Calu3 (cell line): ENCODE data around the gene ITGB3BP. TPM values are rescaled to one million over a fixed set of nuclear protein-coding genes. Genes with fewer than 3 reads are reported as not detected.

Source experiments
- BruUV-seq: library from RNA; stranded (reverse); fragments of 400-500 nt; replicated peaks from 2 replicates; lab custom pipeline; 2021; lab: Mats Ljungman, UMichigan
- CTCF ChIA-PET: fragments of 300-600 bp; sonication (Branson Sonifier 250); formaldehyde crosslinking; loops from one replicate; lab custom pipeline; 2022; ENCODE audit warnings: antibody characterized with exemption; lab: Charles Lee
- DNase-seq: peaks from one replicate; pipeline ENCODE4 v3.0.0; 2022
- H3K27ac Mint-ChIP-seq: one replicate; pipeline ENCODE4 v1.8.0; 2022; ENCODE audit warnings: mixed read lengths; ENCODE audit not compliant: unreplicated experiment
- H3K27me3 Mint-ChIP-seq: one replicate; pipeline ENCODE4 v1.8.0; 2022; ENCODE audit warnings: mixed read lengths; ENCODE audit not compliant: unreplicated experiment
- H3K36me3 Mint-ChIP-seq: one replicate; pipeline ENCODE4 v1.8.0; 2022; ENCODE audit warnings: mild to moderate bottlenecking, moderate library complexity, mixed read lengths; ENCODE audit not compliant: insufficient read depth, unreplicated experiment
- H3K4me1 Mint-ChIP-seq: one replicate; pipeline ENCODE4 v1.8.0; 2022; ENCODE audit warnings: mild to moderate bottlenecking, low read depth, mixed read lengths; ENCODE audit not compliant: unreplicated experiment
- H3K4me3 Mint-ChIP-seq: one replicate; pipeline ENCODE4 v1.8.0; 2022; ENCODE audit warnings: mild to moderate bottlenecking, low read depth, moderate library complexity, mixed read lengths; ENCODE audit not compliant: unreplicated experiment
- H3K9me3 Mint-ChIP-seq: one replicate; pipeline ENCODE4 v1.8.0; 2022; ENCODE audit warnings: low read depth, mixed read lengths; ENCODE audit not compliant: unreplicated experiment
- intact Hi-C: fragments of 100-400 bp; cut with micrococcal nuclease; formaldehyde crosslinking; loops from one replicate; pipeline ENCODE4 v1.10.0; 2022; ENCODE audit not compliant: unreplicated experiment
- total RNA-seq: library from RNA; stranded (reverse); gene quantifications from 2 replicates; pipeline ENCODE4 v1.2.3, GENCODE V29; 2022
- TF ChIP-seq, protein P1 (sequence below): fragments of 200-600 bp; IDR thresholded peaks from one replicate; pipeline ENCODE4 v1.8.0; 2022; ENCODE audit warnings: antibody characterized with exemption; ENCODE audit not compliant: unreplicated experiment

Gene ITGB3BP
- total RNA-seq, 1 experiment from 2014 or later, result 52.1 TPM

GRCh38 chr1:63453232-63453631 is 69.8 kb downstream of the ITGB3BP start:
- CTCF ChIA-PET, result no interaction called here
- DNase-seq, result no peak
- no TSS peak for BruUV-seq
- Mint-ChIP-seq H3K9me3 (no peaks in the 10 kb centered on the region), H3K4me3 (no peak overlapping the region), H3K27ac (no peak overlapping the region), H3K27me3 (no peaks in the 10 kb centered on the region), H3K4me1 (no peaks in the 10 kb centered on the region), H3K36me3 (no peaks in the 10 kb centered on the region)
- intact Hi-C loops, result no loop called here
- TF ChIP-seq, protein P1, sequence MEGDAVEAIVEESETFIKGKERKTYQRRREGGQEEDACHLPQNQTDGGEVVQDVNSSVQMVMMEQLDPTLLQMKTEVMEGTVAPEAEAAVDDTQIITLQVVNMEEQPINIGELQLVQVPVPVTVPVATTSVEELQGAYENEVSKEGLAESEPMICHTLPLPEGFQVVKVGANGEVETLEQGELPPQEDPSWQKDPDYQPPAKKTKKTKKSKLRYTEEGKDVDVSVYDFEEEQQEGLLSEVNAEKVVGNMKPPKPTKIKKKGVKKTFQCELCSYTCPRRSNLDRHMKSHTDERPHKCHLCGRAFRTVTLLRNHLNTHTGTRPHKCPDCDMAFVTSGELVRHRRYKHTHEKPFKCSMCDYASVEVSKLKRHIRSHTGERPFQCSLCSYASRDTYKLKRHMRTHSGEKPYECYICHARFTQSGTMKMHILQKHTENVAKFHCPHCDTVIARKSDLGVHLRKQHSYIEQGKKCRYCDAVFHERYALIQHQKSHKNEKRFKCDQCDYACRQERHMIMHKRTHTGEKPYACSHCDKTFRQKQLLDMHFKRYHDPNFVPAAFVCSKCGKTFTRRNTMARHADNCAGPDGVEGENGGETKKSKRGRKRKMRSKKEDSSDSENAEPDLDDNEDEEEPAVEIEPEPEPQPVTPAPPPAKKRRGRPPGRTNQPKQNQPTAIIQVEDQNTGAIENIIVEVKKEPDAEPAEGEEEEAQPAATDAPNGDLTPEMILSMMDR, result no peak

- intact Hi-C loops, result no loop called here
- no peak for DNase-seq
- H3K4me3 Mint-ChIP-seq, result no peak overlapping the region
- CTCF ChIA-PET, result no interaction called here
- H3K9me3 Mint-ChIP-seq, result no peaks in the 10 kb centered on the region
- no peak overlapping the region for H3K27ac Mint-ChIP-seq
- TF ChIP-seq, protein P1, result no peak
- no peaks in the 10 kb centered on the region for H3K4me1 Mint-ChIP-seq
- H3K36me3 Mint-ChIP-seq, result no peaks in the 10 kb centered on the region
- BruUV-seq, result no TSS peak
- H3K27me3 Mint-ChIP-seq, result no peaks in the 10 kb centered on the region
These were observed 72.6 kb downstream of the ITGB3BP start for GRCh38 chr1:63450416-63450815.

DNA sequence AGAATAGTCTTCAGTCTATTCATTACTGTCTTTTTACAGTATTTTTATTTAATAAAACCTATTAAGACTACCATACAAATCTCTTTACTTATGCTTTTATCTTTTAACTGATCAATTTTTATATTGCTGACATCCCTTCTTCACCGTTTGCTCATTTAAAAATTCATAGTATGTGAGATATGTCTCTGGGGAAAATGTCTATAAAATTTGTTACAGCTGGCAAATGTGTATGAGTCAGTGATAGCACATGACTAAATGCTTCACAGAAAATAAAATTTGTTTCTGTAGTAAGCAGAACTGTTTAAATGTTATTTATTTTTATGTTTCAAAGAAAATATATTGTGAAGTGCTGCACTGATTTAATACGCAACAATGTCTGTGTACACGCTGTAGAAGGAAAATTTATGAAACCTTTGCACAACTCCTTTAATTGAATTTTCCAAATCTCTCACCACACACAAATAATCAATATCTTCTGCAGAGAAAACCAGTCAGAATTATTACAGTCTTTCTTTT is 74.2 kb downstream of the ITGB3BP start:
- no TSS peak for BruUV-seq
- Mint-ChIP-seq H3K27ac (no peak overlapping the region), H3K27me3 (no peaks in the 10 kb centered on the region), H3K4me3 (no peak overlapping the region), H3K9me3 (no peaks in the 10 kb centered on the region), H3K4me1 (no peaks in the 10 kb centered on the region), H3K36me3 (no peaks in the 10 kb centered on the region)
- TF ChIP-seq, protein P1, result no peak
- DNase-seq, result no peak
- CTCF ChIA-PET, result no interaction called here
- intact Hi-C loops, result no loop called here

- Mint-ChIP-seq H3K36me3 (no peaks in the 10 kb centered on the region), H3K27me3 (no peaks in the 10 kb centered on the region), H3K27ac (no peak overlapping the region), H3K4me3 (no peak overlapping the region), H3K4me1 (no peaks in the 10 kb centered on the region), H3K9me3 (no peaks in the 10 kb centered on the region)
- CTCF ChIA-PET, result interaction anchor here (1.0 kb wide), 1 partner anchor 125 kb away, joined by 3 read pairs; no protein-coding TSS in a partner anchor
- intact Hi-C loops, result loop anchor here (5.0 kb wide), 1 partner anchor 600 kb away; no protein-coding TSS in a partner anchor
- TF ChIP-seq, protein P1, result no peak
- DNase-seq, result no peak
- BruUV-seq, result no TSS peak
These were observed 80.9 kb downstream of the ITGB3BP start for GRCh38 chr1:63442141-63442475.
